H1 (cell line): ENCODE measurements around the gene HACE1. TPM values are rescaled to one million over a fixed set of nuclear protein-coding genes. Genes with fewer than 3 reads are reported as not detected.

Experiments used
- ATF2 ChIP-seq: IDR thresholded peaks from 2 replicates; pipeline ENCODE4 v1.6.1; 2012; ENCODE audit warnings: low read length, inconsistent platforms
- BACH1 ChIP-seq: IDR thresholded peaks from 2 replicates; pipeline ENCODE4 v1.6.1; 2012; ENCODE audit warnings: low read length, improper control_type of control experiment
- BRCA1 ChIP-seq: IDR thresholded peaks from 2 replicates; pipeline ENCODE4 v1.6.1; 2012; ENCODE audit warnings: low read depth, low read length, improper control_type of control experiment
- CEBPB ChIP-seq: IDR thresholded peaks from 2 replicates; pipeline ENCODE4 v1.6.1; 2012; ENCODE audit warnings: low read depth, low read length
- CHD1 ChIP-seq: IDR thresholded peaks from 2 replicates; pipeline ENCODE4 v1.6.1; 2012; ENCODE audit warnings: low read depth, low read length, improper control_type of control experiment
- CHD2 ChIP-seq: IDR thresholded peaks from 2 replicates; pipeline ENCODE4 v1.6.1; 2012; ENCODE audit warnings: low read length, improper control_type of control experiment
- CREB1 ChIP-seq: IDR thresholded peaks from 2 replicates; pipeline ENCODE4 v1.6.1; 2012; ENCODE audit warnings: inconsistent platforms
- CTCF ChIP-seq, 3 experiments: IDR thresholded peaks; 1 replicate in 2 of 3; 2 replicates in 1 of 3; pipeline versions ENCODE4 v1.5.1 to v1.6.1; 2011; ENCODE audit warnings: low read length in 3 of 3, mild to moderate bottlenecking in 3 of 3, inconsistent platforms in 2 of 3, low read depth in 1 of 3, moderate library complexity in 1 of 3; ENCODE audit not compliant: insufficient read depth in 1 of 3; ENCODE audit errors: control extremely low read depth in 1 of 3
- EGR1 ChIP-seq: IDR thresholded peaks from 2 replicates; pipeline ENCODE4 v1.6.1; 2011; ENCODE audit warnings: low read depth, low read length, borderline replicate concordance
- GTF2F1 ChIP-seq: IDR thresholded peaks from 2 replicates; pipeline ENCODE4 v1.6.1; 2012; ENCODE audit warnings: low read depth, low read length, improper control_type of control experiment, borderline replicate concordance
- HDAC2 ChIP-seq, 2 experiments: fragments of 300-600 bp in 1 of 2; sonication (generic) in 1 of 2; IDR thresholded peaks; 2 replicates each; pipeline ENCODE4 v1.6.1; 2011 to 2012; ENCODE audit warnings: low read depth in 2 of 2, low read length in 2 of 2, mild to moderate bottlenecking in 2 of 2, moderate library complexity in 2 of 2, borderline replicate concordance in 1 of 2, inconsistent platforms in 1 of 2
- JUN ChIP-seq: IDR thresholded peaks from 2 replicates; pipeline ENCODE4 v1.6.1; 2011; ENCODE audit warnings: low read depth, mild to moderate bottlenecking, improper control_type of control experiment, low read length
- JUND ChIP-seq: IDR thresholded peaks from 2 replicates; pipeline ENCODE4 v1.6.1; 2011; ENCODE audit warnings: mild to moderate bottlenecking, improper control_type of control experiment, low read length
- MAX ChIP-seq: IDR thresholded peaks from 2 replicates; pipeline ENCODE4 v1.6.1; 2012; ENCODE audit warnings: inconsistent platforms
- POLR2A ChIP-seq, 2 experiments: IDR thresholded peaks; 1 replicate in 1 of 2; 2 replicates in 1 of 2; pipeline ENCODE4 v1.6.1; 2011; ENCODE audit warnings: low read depth in 2 of 2, low read length in 2 of 2, mild to moderate bottlenecking in 2 of 2; ENCODE audit errors: control extremely low read depth in 1 of 2
- RBBP5 ChIP-seq: IDR thresholded peaks from 2 replicates; pipeline ENCODE4 v1.7.1; 2012; ENCODE audit warnings: low read depth, mild to moderate bottlenecking, inconsistent platforms, low read length, moderate library complexity, borderline replicate concordance
- RNF2 ChIP-seq: fragments of 200-900, 300-1000 bp; sonication (generic); IDR thresholded peaks from 2 replicates; pipeline ENCODE4 v1.7.1; 2016; ENCODE audit warnings: borderline replicate concordance, low read depth, mild to moderate bottlenecking, antibody characterized with exemption, low read length; ENCODE audit not compliant: poor library complexity, severe bottlenecking; ENCODE audit errors: missing control alignments
- SIRT6 ChIP-seq: IDR thresholded peaks from one replicate; pipeline ENCODE4 v1.7.1; 2012; ENCODE audit warnings: low read length, inconsistent platforms
- TEAD4 ChIP-seq: IDR thresholded peaks from 2 replicates; pipeline ENCODE4 v1.6.1; 2012; ENCODE audit warnings: low read depth, low read length, inconsistent platforms, mixed read lengths
- ZNF274 ChIP-seq: IDR thresholded peaks from 2 replicates; pipeline ENCODE4 v1.7.0; 2012; ENCODE audit warnings: low read length, borderline replicate concordance; ENCODE audit errors: extremely low read depth
- polyA plus RNA-seq, 7 experiments: library from polyadenylated mRNA; depleted of rRNA in 3 of 7; stranded (reverse) in 5 of 7; unstranded in 2 of 7; fragments of >200 nt in 5 of 7; fragments of 200-250 nt in 2 of 7; gene quantifications; 1 replicate in 5 of 7; 2 replicates in 1 of 7; 4 replicates in 1 of 7; pipeline versions ENCODE4 v1.2.1 to v1.2.3, GENCODE V29; 2011 to 2013; ENCODE audit warnings: missing spikeins in 2 of 7, mixed read lengths in 2 of 7
- total RNA-seq: library from RNA; stranded (reverse); fragmentation: NEBNext Ultra II Directional; extraction: Animal tissue kit (Norgen Biotek cat#: 25700); gene quantifications from 2 replicates; pipeline ENCODE4 v1.2.1, GENCODE V29; 2021

HACE1 gene
- total and polyA plus RNA-seq, 2 of the 8 experiments (the other 6 are each of a cell fraction or from before 2014, with no cell fraction given): 7.1 to 21.3 TPM

GRCh38 chr6:104859225-104860146 is at the start of gene HACE1 (continued):
- TF ChIP-seq JUN (no peak), BRCA1 (no peak), ATF2 (no peak), CEBPB (no peak; the same call in 1 of the 2 replicates), RBBP5 (peak; percentile 99), RNF2 (no peak), POLR2A (IDR thresholded peaks at IDR 0.05; ENCODE audit: control extremely low read depth in 1 of 2, low read depth in 2 of 2, low read length in 2 of 2) (peak in 1 of 2 experiments; percentile 75; a peak in 2 of 3 replicates), CHD2 (no peak), CREB1 (peak; percentile 85), MAX (peak; percentile 55; the same call in 1 of the 2 replicates), CHD1 (no peak), HDAC2 (IDR thresholded peaks at IDR 0.05; ENCODE audit: borderline replicate concordance in 1 of 2, low read depth in 2 of 2, low read length in 2 of 2) (no peak), EGR1 (no peak), ZNF274 (no peak), TEAD4 (no peak), SIRT6 (no peak), BACH1 (peak; percentile 21; the same call in 1 of the 2 replicates), CTCF (IDR thresholded peaks at IDR 0.05; ENCODE audit: control extremely low read depth in 1 of 3, insufficient read depth in 1 of 3, low read depth in 1 of 3, low read length in 3 of 3) (peak; percentile 12 to 32 (median 18); a peak in 3 of 4 replicates), GTF2F1 (no peak), JUND (no peak)
